SK-N-SH (cell line): ENCODE results near the gene SELENOV.

Experiments used
- CHD2 ChIP-seq: fragments of 150-350 bp; IDR thresholded peaks from 2 replicates; pipeline ENCODE4 v1.6.1; 2018; ENCODE audit warnings: low read length; ENCODE audit not compliant: partially characterized antibody
- CTCF ChIP-seq: fragments of 200-600 bp; sonication (generic); IDR thresholded peaks from 2 replicates; pipeline ENCODE4 v1.6.1; 2017; ENCODE audit warnings: antibody characterized with exemption, mild to moderate bottlenecking, moderate library complexity
- ELF1 ChIP-seq: IDR thresholded peaks from 2 replicates; pipeline ENCODE4 v1.4.0; 2012
- EP300 ChIP-seq, 2 experiments: IDR thresholded peaks; 2 replicates each; pipeline versions ENCODE4 v1.4.0 to v1.6.1; 2012; ENCODE audit warnings: borderline replicate concordance in 1 of 2, low read depth in 1 of 2, low read length in 1 of 2
- EZH2phosphoT487 ChIP-seq: fragments of 200-600 bp; sonication (generic); IDR thresholded peaks from 2 replicates; pipeline ENCODE4 v1.6.1; 2017; ENCODE audit warnings: low read depth, mixed run types, mild to moderate bottlenecking, antibody characterized with exemption, moderate library complexity, borderline replicate concordance
- FOSL2 ChIP-seq: IDR thresholded peaks from 2 replicates; pipeline ENCODE4 v1.4.0; 2012; ENCODE audit warnings: low read depth, mild to moderate bottlenecking, moderate library complexity, borderline replicate concordance
- FOXJ3 ChIP-seq: sonication (generic); formaldehyde crosslinking; IDR thresholded peaks from 2 replicates; pipeline ENCODE4 v1.5.1; 2020; ENCODE audit warnings: mild to moderate bottlenecking, missing genetic modification reagents
- GABPA ChIP-seq: IDR thresholded peaks from 2 replicates; pipeline ENCODE4 v1.4.0; 2012; ENCODE audit warnings: low read depth, mild to moderate bottlenecking
- JUND ChIP-seq: IDR thresholded peaks from 2 replicates; pipeline ENCODE4 v1.4.0; 2012
- PBX3 ChIP-seq: IDR thresholded peaks from 2 replicates; pipeline ENCODE4; 2012
- POLR2AphosphoS5 ChIP-seq: IDR thresholded peaks from 2 replicates; pipeline ENCODE4 v1.6.1; 2012; ENCODE audit warnings: low read depth, low read length
- RAD21 ChIP-seq: IDR thresholded peaks from 2 replicates; pipeline ENCODE4 v1.6.1; 2012; ENCODE audit warnings: mild to moderate bottlenecking, low read length
- USF2 ChIP-seq: fragments of 150-350 bp; IDR thresholded peaks from 2 replicates; pipeline ENCODE4 v1.6.1; 2017; ENCODE audit warnings: antibody characterized with exemption, low read length, low read depth, borderline replicate concordance

GRCh38 chr19:39472746-39473442 is 42.0 kb upstream of the SELENOV start:
- TF ChIP-seq CTCF (no peak), PBX3 (no peak), FOXJ3 (CRISPR knock-in tag) (no peak), EP300 (IDR thresholded peaks at IDR 0.05; ENCODE audit: borderline replicate concordance in 1 of 2, low read depth in 1 of 2, low read length in 1 of 2) (no peak), FOSL2 (no peak), ELF1 (no peak), EZH2phosphoT487 (no peak), JUND (no peak), CHD2 (no peak), GABPA (no peak), RAD21 (no peak), POLR2AphosphoS5 (no peak), USF2 (no peak)
